Fibroblast of lung (primary cell): Measurements from ENCODE around the gene MAGEC3. TPM values are rescaled to one million over a fixed set of nuclear protein-coding genes. Genes with fewer than 3 reads are reported as not detected.

Experiments
- DNase-seq, 2 donors: peaks; one replicate each; pipeline versions ENCODE4 v3.0.0 to v3.0.0-alpha.2; 2010; ENCODE audit warnings: low read depth in 2 of 2
- H2AFZ ChIP-seq: 2 replicates; pipeline ENCODE4 v1.5.1; 2012; ENCODE audit warnings: low read length, control low read depth, inconsistent platforms
- H3K27ac ChIP-seq: 2 replicates; pipeline ENCODE4 v1.5.1; 2011; ENCODE audit warnings: low read length, control low read depth; ENCODE audit not compliant: insufficient read depth
- H3K27me3 ChIP-seq: 2 replicates; pipeline ENCODE4 v1.5.1; 2011; ENCODE audit warnings: mild to moderate bottlenecking, low read length; ENCODE audit not compliant: control insufficient read depth, insufficient read depth
- H3K36me3 ChIP-seq: 2 replicates; pipeline ENCODE4 v1.5.1; 2011; ENCODE audit warnings: low read length; ENCODE audit not compliant: control insufficient read depth, insufficient read depth
- H3K4me1 ChIP-seq: 2 replicates; pipeline ENCODE4 v1.5.1; 2011; ENCODE audit warnings: low read length; ENCODE audit not compliant: control insufficient read depth, insufficient read depth; ENCODE audit errors: extremely low read depth
- H3K4me2 ChIP-seq: 2 replicates; pipeline ENCODE4 v1.5.1; 2011; ENCODE audit warnings: low read length, control low read depth; ENCODE audit not compliant: insufficient read depth; ENCODE audit errors: extremely low read depth
- H3K4me3 ChIP-seq, 4 experiments: fragments of 200-600 bp in 1 of 4; sonication (generic) in 1 of 4; replicated peaks in 1 of 4; 2 replicates each; pipeline ENCODE4 v1.5.1; 2011 to 2016; ENCODE audit warnings: low read length in 4 of 4, low read depth in 3 of 4, mild to moderate bottlenecking in 3 of 4, control low read depth in 2 of 4, inconsistent platforms in 1 of 4, mixed read lengths in 1 of 4; ENCODE audit not compliant: insufficient read depth in 1 of 4; ENCODE audit errors: control extremely low read depth in 1 of 4
- H3K79me2 ChIP-seq: 2 replicates; pipeline ENCODE4 v1.5.1; 2012; ENCODE audit warnings: mild to moderate bottlenecking, low read length, inconsistent platforms; ENCODE audit not compliant: control insufficient read depth, insufficient read depth
- H3K9ac ChIP-seq: 2 replicates; pipeline ENCODE4 v1.5.1; 2011; ENCODE audit warnings: mild to moderate bottlenecking, low read length, control low read depth; ENCODE audit not compliant: insufficient read depth
- H3K9me3 ChIP-seq: 2 replicates; pipeline ENCODE4 v1.5.1; 2012; ENCODE audit warnings: low read depth, low read length; ENCODE audit not compliant: control insufficient read depth, insufficient read depth
- H4K20me1 ChIP-seq: 2 replicates; pipeline ENCODE4 v1.5.1; 2011; ENCODE audit warnings: low read length; ENCODE audit not compliant: control insufficient read depth, insufficient read depth; ENCODE audit errors: extremely low read depth
- CTCF ChIP-seq, 2 donors: IDR thresholded peaks in 1 of 2; conservative IDR thresholded peaks in 1 of 2; 1 replicate in 1 of 2; 2 replicates in 1 of 2; pipeline ENCODE4 v1.5.1; 2011 to 2012; ENCODE audit warnings: low read length in 2 of 2, control low read depth in 1 of 2, inconsistent platforms in 1 of 2, low read depth in 1 of 2, mild to moderate bottlenecking in 1 of 2
- EZH2 ChIP-seq: IDR thresholded peaks from 2 replicates; pipeline ENCODE4 v1.5.1; 2012; ENCODE audit warnings: low read length, control low read depth, mild to moderate bottlenecking; ENCODE audit errors: missing control alignments
- polyA minus RNA-seq: library from RNA; depleted of rRNA, polyadenylated mRNA; stranded (reverse); fragments of >200 nt; gene quantifications from 2 replicates; pipeline ENCODE4 v1.2.3, GENCODE V29; 2011; ENCODE audit warnings: low replicate concordance
- polyA plus RNA-seq, 2 donors: library from polyadenylated mRNA; depleted of rRNA in 1 of 2; stranded (reverse) in 1 of 2; unstranded in 1 of 2; fragments of >200 nt; gene quantifications; 2 replicates each; pipeline ENCODE4 v1.2.1, GENCODE V29; 2011 to 2012; ENCODE audit warnings: missing spikeins in 1 of 2
- total RNA-seq: library from RNA; depleted of rRNA; stranded (reverse); fragments of >200 nt; gene quantifications from 2 replicates; pipeline ENCODE4 v1.2.1, GENCODE V29; 2014

MAGEC3 gene
- total RNA-seq (not detected in 2 replicates), polyA plus RNA-seq (not detected in 2 replicates), polyA minus RNA-seq (not detected in 2 replicates)
- not detected in 2 replicates for polyA plus RNA-seq (2012)

GRCh38 chrX:141838016-141838415 lies at the start of gene MAGEC3:
TSS of gene MAGEC3 (plus strand) at chrX:141838316. CDS start at chrX:141838316, 0 bp downstream.
- no peaks in the 10 kb centered on the region for H3K79me2 ChIP-seq
- no peak within 1 kb of the TSS for H3K4me3 ChIP-seq
- no peak within 1 kb of the TSS for H3K27ac ChIP-seq

GRCh38 chrX:141791856-141792255 lies 46.3 kb upstream of the MAGEC3 start:
- Histone ChIP-seq H3K4me2 (no peak overlapping the region), H3K4me1 (no peaks in the 10 kb centered on the region), H3K27me3 (no peaks in the 10 kb centered on the region), H3K36me3 (no peaks in the 10 kb centered on the region), H3K4me3 (no peak overlapping the region), H3K9me3 (no peaks in the 10 kb centered on the region), H3K27ac (no peak overlapping the region), H3K9ac (no peak overlapping the region), H3K79me2 (no peaks in the 10 kb centered on the region), H4K20me1 (no peaks in the 10 kb centered on the region), H2AFZ (no peak overlapping the region)
- DNase-seq = peak in 1 of 2 donors; percentile 21
- TF ChIP-seq EZH2 (no peak), CTCF (conservative IDR thresholded peaks at IDR 0.05 in 1 of 2, IDR thresholded peaks at IDR 0.05 in 1 of 2; ENCODE audit: low read depth in 1 of 2, low read length in 2 of 2) (no peak)

More at GRCh38 chrX:141838016-141838415, at the start of gene MAGEC3:
- H3K9me3 ChIP-seq = no peaks in the 10 kb centered on the region
- H3K9ac ChIP-seq = no peak within 1 kb of the TSS
- no peak for TF ChIP-seq CTCF (conservative IDR thresholded peaks at IDR 0.05 in 1 of 2, IDR thresholded peaks at IDR 0.05 in 1 of 2; ENCODE audit: low read depth in 1 of 2, low read length in 2 of 2)
- no peak for TF ChIP-seq EZH2
- no peak for DNase-seq
- H3K27me3 ChIP-seq = no peaks in the 10 kb centered on the region
- H3K4me1 ChIP-seq = no peaks in the 10 kb centered on the region
- H3K4me2 ChIP-seq = no peak within 1 kb of the TSS
- no peaks in the 10 kb centered on the region for H3K36me3 ChIP-seq
- no peak within 1 kb of the TSS for H2AFZ ChIP-seq
- H4K20me1 ChIP-seq = no peaks in the 10 kb centered on the region

GRCh38 chrX:141811438-141811837 lies 26.7 kb upstream of the MAGEC3 start:
- Histone ChIP-seq H4K20me1 (no peaks in the 10 kb centered on the region), H3K9me3 (no peaks in the 10 kb centered on the region), H3K27me3 (no peaks in the 10 kb centered on the region), H3K9ac (no peak overlapping the region), H3K4me1 (no peaks in the 10 kb centered on the region), H2AFZ (no peak overlapping the region), H3K4me2 (no peak overlapping the region), H3K79me2 (no peaks in the 10 kb centered on the region), H3K27ac (no peak overlapping the region), H3K4me3 (no peak overlapping the region), H3K36me3 (no peaks in the 10 kb centered on the region)
- DNase-seq = no peak
- TF ChIP-seq CTCF (conservative IDR thresholded peaks at IDR 0.05 in 1 of 2, IDR thresholded peaks at IDR 0.05 in 1 of 2; ENCODE audit: low read depth in 1 of 2, low read length in 2 of 2) (no peak), EZH2 (no peak)
